Measurements from ENCODE around the gene PDIA5.

Gene PDIA5

DNA sequence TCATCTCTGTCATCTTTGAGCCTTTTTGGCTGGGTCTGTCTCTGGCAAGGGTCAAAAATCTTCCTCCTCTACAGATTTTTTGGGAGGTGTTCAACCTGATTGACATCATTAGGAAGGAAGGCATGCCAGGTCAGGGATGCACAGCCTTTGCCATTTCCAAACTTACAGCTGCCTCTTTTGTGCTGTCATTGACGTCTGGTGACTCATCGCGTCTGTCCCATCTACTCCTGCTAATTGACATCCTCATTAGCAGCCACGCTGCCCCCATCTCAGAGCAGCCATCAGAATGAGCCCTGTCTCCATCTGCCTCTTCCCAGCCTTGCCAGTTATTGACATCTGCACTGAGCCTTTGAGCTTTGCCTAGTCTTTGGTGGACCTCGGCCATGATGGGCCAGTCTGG is 53.0 kb downstream of the PDIA5 start:
- H4K20me1 ChIP-seq (ENCODE audit: insufficient read depth, low read length), result no peaks in the 10 kb centered on the region
- H3K9me3 ChIP-seq (ENCODE audit: low read length), result no peaks in the 10 kb centered on the region
- TF ChIP-seq EZH2 (IDR thresholded peaks at IDR 0.05; ENCODE audit: borderline replicate concordance, low read length), result no peak
- TF ChIP-seq, protein P1, sequence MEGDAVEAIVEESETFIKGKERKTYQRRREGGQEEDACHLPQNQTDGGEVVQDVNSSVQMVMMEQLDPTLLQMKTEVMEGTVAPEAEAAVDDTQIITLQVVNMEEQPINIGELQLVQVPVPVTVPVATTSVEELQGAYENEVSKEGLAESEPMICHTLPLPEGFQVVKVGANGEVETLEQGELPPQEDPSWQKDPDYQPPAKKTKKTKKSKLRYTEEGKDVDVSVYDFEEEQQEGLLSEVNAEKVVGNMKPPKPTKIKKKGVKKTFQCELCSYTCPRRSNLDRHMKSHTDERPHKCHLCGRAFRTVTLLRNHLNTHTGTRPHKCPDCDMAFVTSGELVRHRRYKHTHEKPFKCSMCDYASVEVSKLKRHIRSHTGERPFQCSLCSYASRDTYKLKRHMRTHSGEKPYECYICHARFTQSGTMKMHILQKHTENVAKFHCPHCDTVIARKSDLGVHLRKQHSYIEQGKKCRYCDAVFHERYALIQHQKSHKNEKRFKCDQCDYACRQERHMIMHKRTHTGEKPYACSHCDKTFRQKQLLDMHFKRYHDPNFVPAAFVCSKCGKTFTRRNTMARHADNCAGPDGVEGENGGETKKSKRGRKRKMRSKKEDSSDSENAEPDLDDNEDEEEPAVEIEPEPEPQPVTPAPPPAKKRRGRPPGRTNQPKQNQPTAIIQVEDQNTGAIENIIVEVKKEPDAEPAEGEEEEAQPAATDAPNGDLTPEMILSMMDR (IDR thresholded peaks at IDR 0.05; ENCODE audit: low read length), result no peak
- H3K27ac ChIP-seq (ENCODE audit: low read depth, low read length, poor library complexity, severe bottlenecking), result no peak overlapping the region
- no peaks in the 10 kb centered on the region for H3F3A ChIP-seq (ENCODE audit: insufficient read depth, low read length)
- H3K4me2 ChIP-seq (ENCODE audit: low read length), result no peak overlapping the region
- no peaks in the 10 kb centered on the region for H3K27me3 ChIP-seq (ENCODE audit: insufficient read depth, low read length)
- H2AFZ ChIP-seq (ENCODE audit: low read length), result no peak overlapping the region
- no peak overlapping the region for H3K4me3 ChIP-seq (ENCODE audit: low read depth, low read length, poor library complexity, severe bottlenecking)
- H3K4me1 ChIP-seq (ENCODE audit: insufficient read depth, low read length, severe bottlenecking), result no peaks in the 10 kb centered on the region
- H3K9me2 ChIP-seq (ENCODE audit: low read depth, low read length), result no peaks in the 10 kb centered on the region
- no peak overlapping the region for H3K9ac ChIP-seq (ENCODE audit: low read length)
- peaks cover 23% of the 10 kb centered on the region; the same call in 1 of the 2 replicates for H3K36me3 ChIP-seq (ENCODE audit: insufficient read depth, low read length)
- no peaks in the 10 kb centered on the region for H3K79me2 ChIP-seq (ENCODE audit: insufficient read depth, low read length)

DNA sequence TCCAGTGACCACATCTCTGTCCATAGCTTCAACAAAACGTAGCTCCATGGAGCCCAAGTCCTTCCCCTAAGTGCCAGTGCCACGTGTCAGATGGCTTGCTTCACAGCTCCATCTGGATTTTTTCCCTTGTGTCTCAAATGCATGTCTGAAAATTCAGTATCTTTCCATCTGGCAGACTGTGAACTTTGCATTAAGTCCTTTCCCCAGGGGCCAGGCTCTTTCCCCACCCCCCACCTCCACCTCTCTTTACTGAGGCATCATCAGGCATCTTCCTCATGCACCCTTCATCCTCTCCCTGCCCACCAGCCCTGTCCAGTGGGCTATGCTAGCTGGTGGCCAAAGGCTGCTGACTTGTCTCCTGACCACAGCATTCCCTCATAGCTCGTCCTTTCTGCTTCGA is 53.7 kb downstream of the PDIA5 start:
- Histone ChIP-seq H3F3A (ENCODE audit: insufficient read depth, low read length) (no peaks in the 10 kb centered on the region), H3K4me3 (ENCODE audit: low read depth, low read length, poor library complexity, severe bottlenecking) (no peak overlapping the region), H2AFZ (ENCODE audit: low read length) (no peak overlapping the region), H3K4me1 (ENCODE audit: insufficient read depth, low read length, severe bottlenecking) (no peaks in the 10 kb centered on the region), H3K9ac (ENCODE audit: low read length) (no peak overlapping the region), H3K79me2 (ENCODE audit: insufficient read depth, low read length) (no peaks in the 10 kb centered on the region), H3K27me3 (ENCODE audit: insufficient read depth, low read length) (no peaks in the 10 kb centered on the region), H3K9me3 (ENCODE audit: low read length) (no peaks in the 10 kb centered on the region), H3K27ac (ENCODE audit: low read depth, low read length, poor library complexity, severe bottlenecking) (no peak overlapping the region), H3K36me3 (ENCODE audit: insufficient read depth, low read length) (peaks cover 25% of the 10 kb centered on the region; the same call in 1 of the 2 replicates), H3K4me2 (ENCODE audit: low read length) (no peak overlapping the region), H3K9me2 (ENCODE audit: low read depth, low read length) (no peaks in the 10 kb centered on the region), H4K20me1 (ENCODE audit: insufficient read depth, low read length) (no peaks in the 10 kb centered on the region)
- TF ChIP-seq, protein P1 (IDR thresholded peaks at IDR 0.05; ENCODE audit: low read length), result no peak
- TF ChIP-seq EZH2 (IDR thresholded peaks at IDR 0.05; ENCODE audit: borderline replicate concordance, low read length), result no peak

DNA sequence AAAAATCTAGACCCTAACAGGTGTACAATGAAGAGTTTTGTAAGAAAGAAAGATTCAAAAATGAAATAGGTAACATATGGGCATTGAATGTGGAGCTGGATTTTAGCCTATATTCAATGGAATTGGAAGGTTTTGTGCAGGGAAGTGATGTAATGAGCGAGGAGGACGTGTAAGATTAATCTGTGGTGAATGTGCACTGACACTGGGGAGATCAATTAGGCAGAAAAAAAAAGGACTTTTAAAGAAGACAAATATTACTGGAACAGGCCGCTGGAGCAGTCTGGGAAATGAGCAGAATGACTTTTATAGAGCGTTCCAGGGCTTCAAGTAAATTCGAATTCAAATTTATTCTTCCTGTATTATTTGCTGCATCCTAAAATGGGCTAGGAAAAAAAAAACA is 55.2 kb downstream of the PDIA5 start:
- peaks cover 27% of the 10 kb centered on the region; the same call in 1 of the 2 replicates for H3K36me3 ChIP-seq (ENCODE audit: insufficient read depth, low read length)
- no peak for TF ChIP-seq EZH2 (IDR thresholded peaks at IDR 0.05; ENCODE audit: borderline replicate concordance, low read length)
- TF ChIP-seq, protein P1 (IDR thresholded peaks at IDR 0.05; ENCODE audit: low read length), result no peak
- H3K9ac ChIP-seq (ENCODE audit: low read length), result no peak overlapping the region
- H3K4me1 ChIP-seq (ENCODE audit: insufficient read depth, low read length, severe bottlenecking), result no peaks in the 10 kb centered on the region
- H3K79me2 ChIP-seq (ENCODE audit: insufficient read depth, low read length), result no peaks in the 10 kb centered on the region
- no peaks in the 10 kb centered on the region for H3F3A ChIP-seq (ENCODE audit: insufficient read depth, low read length)
- H3K9me3 ChIP-seq (ENCODE audit: low read length), result no peaks in the 10 kb centered on the region
- no peak overlapping the region for H3K4me3 ChIP-seq (ENCODE audit: low read depth, low read length, poor library complexity, severe bottlenecking)
- H4K20me1 ChIP-seq (ENCODE audit: insufficient read depth, low read length), result no peaks in the 10 kb centered on the region
- H2AFZ ChIP-seq (ENCODE audit: low read length), result no peak overlapping the region
- H3K27ac ChIP-seq (ENCODE audit: low read depth, low read length, poor library complexity, severe bottlenecking), result no peak overlapping the region
- H3K27me3 ChIP-seq (ENCODE audit: insufficient read depth, low read length), result no peaks in the 10 kb centered on the region
- no peaks in the 10 kb centered on the region for H3K9me2 ChIP-seq (ENCODE audit: low read depth, low read length)
- no peak overlapping the region for H3K4me2 ChIP-seq (ENCODE audit: low read length)
